Activated CD4-positive, CD25-positive, alpha-beta regulatory T cell treated with anti-CD3 and anti-CD28 coated beads, Interleukin-2, amount 50 U/mL, for 16 hours (primary cell): ENCODE results near the gene USP12.
"Not testable (repeated sequence)": the region's sequence is repeated elsewhere in the genome, so short reads cannot be mapped to it uniquely, and the experiment has no call there.

ENCODE experiments used
- DNase-seq: peaks from one replicate; pipeline ENCODE4 v3.0.0-alpha.2; 2020; ENCODE audit warnings: low read depth, low spot score

The USP12 gene

GRCh38 chr13:27079421-27079958 lies 92.1 kb downstream of the USP12 start:
- DNase-seq = no peak

- DNase-seq = no peak
Measured at GRCh38 chr13:27077451-27077850, 94.2 kb downstream of the USP12 start.

GRCh38 chr13:27076421-27076820 lies 95.2 kb downstream of the USP12 start:
- no peak for DNase-seq

- DNase-seq = no peak
Measured at GRCh38 chr13:27073186-27073585, 98.4 kb downstream of the USP12 start.

GRCh38 chr13:27066123-27066522 lies 105.5 kb downstream of the USP12 start:
- not testable (repeated sequence) for DNase-seq

- DNase-seq = no peak
Measured at GRCh38 chr13:27065582-27065981, 106.0 kb downstream of the USP12 start.

- no peak for DNase-seq
Measured at GRCh38 chr13:27064252-27064995, 107.2 kb downstream of the USP12 start.

- DNase-seq = no peak
Measured at GRCh38 chr13:27057817-27058216, 113.8 kb downstream of the USP12 start.

GRCh38 chr13:27055526-27055925 lies 116.1 kb downstream of the USP12 start:
- no peak for DNase-seq

- DNase-seq = no peak
Measured at GRCh38 chr13:27054760-27055159, 116.9 kb downstream of the USP12 start.

GRCh38 chr13:27053902-27054595 lies 117.6 kb downstream of the USP12 start:
- DNase-seq = no peak

- DNase-seq = no peak
Measured at GRCh38 chr13:27053210-27053884, 118.3 kb downstream of the USP12 start.

- no peak for DNase-seq
Measured at GRCh38 chr13:27052551-27053208, 118.9 kb downstream of the USP12 start.

- no peak for DNase-seq
Measured at GRCh38 chr13:27047081-27047480, 124.5 kb downstream of the USP12 start.

GRCh38 chr13:27044837-27045570 lies 126.6 kb downstream of the USP12 start:
- no peak for DNase-seq

GRCh38 chr13:27043013-27043412 lies 128.6 kb downstream of the USP12 start:
- DNase-seq = no peak

GRCh38 chr13:27041341-27041740 lies 130.3 kb downstream of the USP12 start:
- no peak for DNase-seq

- DNase-seq = no peak
Measured at GRCh38 chr13:27040826-27041108, 130.8 kb downstream of the USP12 start.

GRCh38 chr13:27039171-27039701 lies 132.4 kb downstream of the USP12 start:
- no peak for DNase-seq

- no peak for DNase-seq
Measured at GRCh38 chr13:27038323-27038722, 133.3 kb downstream of the USP12 start.

GRCh38 chr13:27037571-27037970 lies 134.0 kb downstream of the USP12 start:
- no peak for DNase-seq
